Stromal cell of bone marrow (primary cell): ENCODE data around the gene BARX1.

ENCODE experiments used
- DNase-seq: peaks from one replicate; pipeline ENCODE4 v3.0.0-alpha.2; 2012; ENCODE audit warnings: low read depth

Gene BARX1

DNA sequence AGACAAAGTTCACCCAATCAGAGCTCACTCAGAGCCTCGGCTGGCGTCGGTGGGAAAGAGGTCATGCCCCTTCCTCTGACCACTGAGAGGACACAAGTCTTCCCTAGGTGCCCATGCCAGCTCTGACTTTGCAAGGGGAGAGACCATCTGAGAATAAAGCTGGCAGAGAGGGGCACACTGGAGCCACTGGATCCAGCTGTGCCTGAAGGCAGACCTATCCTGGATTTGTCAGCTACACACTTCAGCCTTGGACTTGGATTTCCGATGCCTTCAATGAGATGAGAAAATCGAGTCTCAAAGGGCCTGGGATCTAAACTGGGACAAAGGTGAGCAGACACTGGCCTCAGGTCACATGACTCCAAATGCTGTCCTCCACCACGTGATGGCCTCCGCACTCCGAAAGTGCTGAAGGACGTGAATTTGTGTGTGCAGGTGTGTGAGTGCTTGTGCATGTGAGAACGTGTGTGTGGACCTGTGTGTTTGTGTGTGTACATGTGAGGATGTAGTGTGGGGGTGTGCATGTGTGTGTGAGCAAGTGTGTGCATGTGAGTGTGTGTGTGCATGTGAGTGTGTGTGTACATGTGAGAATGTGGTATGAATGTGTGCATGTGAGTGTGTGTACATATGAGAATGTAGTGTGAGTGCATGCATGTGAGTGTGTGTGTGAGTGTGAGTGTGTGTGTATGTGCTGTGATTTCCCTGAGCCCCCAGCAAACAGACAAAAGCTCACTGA, 37.9 kb downstream of the BARX1 start:
- no peak for DNase-seq

DNA sequence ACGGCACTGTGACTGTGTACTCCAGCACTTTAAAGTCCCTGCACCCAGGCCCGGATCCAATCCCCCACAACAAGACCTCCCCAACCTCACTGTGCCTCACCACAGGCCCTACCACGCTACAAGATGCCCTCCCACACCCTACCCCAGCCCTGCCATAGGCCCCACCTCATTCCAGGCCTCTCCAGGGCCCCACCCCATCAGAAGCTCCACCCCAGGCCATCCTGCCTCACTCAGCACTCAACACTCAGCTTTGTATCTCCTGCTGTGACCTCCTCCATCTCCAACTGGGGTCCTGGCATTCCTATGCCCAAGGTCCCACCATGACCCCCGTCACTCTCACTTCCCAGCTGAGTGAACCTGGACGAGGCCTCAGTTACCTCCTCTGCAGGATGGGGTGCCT, 38.8 kb downstream of the BARX1 start:
- DNase-seq: no peak

DNA sequence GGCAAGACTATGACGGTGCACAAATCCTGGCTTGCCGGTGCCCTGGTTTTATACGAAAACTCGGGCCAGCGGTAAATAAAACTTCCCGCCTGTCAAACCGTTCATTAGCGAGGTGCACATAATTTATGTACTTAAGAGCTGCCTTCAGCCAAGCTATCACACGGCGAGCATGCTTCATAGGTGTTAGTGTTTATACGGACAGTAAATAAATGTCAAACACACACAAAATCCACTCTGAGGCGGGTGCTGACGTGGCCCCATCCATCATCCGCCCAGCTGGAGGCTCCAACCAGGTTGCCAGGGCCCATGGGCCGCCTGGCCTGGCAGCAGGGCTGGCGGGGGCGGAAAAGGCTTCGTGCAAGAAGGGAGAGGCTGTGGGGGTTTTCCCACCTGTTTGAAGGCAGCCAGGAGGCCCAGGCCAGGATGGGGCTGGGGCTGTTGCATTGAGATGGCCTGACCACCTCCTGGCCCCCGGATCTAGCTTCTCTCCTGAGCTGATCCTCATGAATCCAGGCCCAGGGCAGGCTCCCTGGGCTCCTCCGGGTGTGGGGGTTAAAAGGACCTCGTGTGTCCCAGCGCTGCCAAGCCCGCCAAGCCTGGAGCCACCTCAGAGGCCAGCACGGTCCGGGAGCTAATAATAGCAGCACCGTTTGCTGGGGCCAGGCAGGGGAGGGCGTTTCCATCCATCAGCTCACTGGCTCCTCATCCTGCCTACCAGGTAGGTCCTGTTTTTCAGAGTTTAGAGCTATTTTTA, 43.2 kb downstream of the BARX1 start:
- no peak for DNase-seq

DNA sequence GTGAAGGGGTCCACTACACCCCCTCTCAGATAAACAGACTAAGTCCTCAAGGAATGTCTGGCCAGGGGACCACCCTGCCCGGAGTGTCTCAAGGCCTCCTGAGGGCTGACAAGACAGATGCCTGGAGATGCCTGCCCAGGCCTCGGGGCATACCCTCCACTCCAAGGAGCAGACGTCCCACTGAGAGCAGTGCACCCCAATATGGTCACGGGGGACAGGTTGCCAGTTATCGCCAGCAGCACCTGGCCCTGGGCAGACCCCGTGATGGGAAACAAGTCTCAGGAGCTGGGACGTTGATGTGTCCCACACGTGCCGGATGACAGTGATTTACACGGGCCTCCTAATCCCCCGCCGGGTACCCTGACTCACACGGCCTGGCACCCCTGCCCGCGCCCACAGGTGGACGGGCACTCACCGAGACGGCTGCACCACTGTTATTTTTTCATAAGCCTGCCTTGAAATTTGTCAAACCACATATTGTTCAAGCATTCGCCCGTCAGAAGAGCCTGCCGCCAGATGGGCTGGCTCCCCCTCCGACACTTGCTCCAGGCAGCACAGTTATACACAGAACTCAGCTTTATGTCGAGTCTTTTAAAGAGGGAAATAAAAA, 43.9 kb downstream of the BARX1 start:
- DNase-seq: no peak

DNA sequence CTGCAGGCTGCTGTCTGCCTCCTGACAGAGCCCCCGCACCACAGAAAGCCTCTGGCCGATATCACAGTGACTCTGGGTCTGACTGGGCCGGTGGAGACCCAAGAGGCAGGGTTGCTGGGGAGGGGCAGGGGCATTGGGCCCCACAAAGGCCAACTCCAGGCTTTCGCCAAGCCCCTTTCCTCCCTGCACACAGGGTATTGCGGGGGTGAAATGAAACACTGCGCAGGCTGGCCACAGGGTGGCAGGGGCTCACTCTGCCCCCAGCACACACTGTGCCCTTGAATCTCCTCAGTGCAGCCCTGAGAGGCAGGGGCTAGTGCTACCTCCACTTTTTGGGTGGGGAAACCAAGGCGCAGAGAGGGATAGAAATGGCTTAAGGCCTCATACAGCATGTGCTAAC, 44.6 kb downstream of the BARX1 start:
- DNase-seq: no peak

DNA sequence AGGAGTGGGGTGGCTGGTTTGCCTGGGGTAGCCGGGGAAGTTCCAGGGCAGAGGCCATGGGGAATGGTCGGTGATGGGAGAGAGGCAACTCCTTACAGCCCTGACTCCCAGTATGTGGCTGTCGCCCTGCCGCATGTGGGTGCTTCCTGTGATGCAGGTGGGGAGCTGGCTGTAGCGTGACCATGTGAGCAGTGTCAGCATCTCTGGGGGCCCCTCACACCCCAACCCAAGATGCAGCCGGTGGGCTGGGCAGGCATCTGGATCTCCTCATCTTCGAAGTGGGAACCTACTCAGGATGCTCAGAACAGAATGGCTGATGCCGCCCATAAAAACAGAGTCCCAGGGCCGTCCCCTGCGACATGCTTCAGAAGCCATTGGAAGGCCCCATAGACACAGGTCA, 45.0 kb downstream of the BARX1 start:
- no peak for DNase-seq

DNA sequence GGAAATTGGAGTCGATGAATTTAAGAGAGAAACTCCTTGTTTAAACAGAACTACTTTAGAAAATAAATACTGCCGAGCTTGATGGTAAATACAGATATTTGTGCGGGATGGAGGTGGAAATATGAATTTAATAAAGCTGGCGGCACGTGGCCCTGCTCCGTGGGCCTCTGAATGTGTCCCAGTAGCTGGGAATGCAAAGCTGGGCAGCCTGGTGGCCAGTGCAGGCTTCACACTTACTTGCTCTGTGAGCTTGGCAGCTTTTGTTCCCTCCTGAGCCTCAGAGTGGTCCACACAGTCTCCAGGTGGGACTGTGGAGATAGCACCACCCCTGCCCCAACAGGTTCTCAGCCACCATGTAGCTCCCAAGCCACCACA, 45.9 kb downstream of the BARX1 start:
- no peak for DNase-seq

DNA sequence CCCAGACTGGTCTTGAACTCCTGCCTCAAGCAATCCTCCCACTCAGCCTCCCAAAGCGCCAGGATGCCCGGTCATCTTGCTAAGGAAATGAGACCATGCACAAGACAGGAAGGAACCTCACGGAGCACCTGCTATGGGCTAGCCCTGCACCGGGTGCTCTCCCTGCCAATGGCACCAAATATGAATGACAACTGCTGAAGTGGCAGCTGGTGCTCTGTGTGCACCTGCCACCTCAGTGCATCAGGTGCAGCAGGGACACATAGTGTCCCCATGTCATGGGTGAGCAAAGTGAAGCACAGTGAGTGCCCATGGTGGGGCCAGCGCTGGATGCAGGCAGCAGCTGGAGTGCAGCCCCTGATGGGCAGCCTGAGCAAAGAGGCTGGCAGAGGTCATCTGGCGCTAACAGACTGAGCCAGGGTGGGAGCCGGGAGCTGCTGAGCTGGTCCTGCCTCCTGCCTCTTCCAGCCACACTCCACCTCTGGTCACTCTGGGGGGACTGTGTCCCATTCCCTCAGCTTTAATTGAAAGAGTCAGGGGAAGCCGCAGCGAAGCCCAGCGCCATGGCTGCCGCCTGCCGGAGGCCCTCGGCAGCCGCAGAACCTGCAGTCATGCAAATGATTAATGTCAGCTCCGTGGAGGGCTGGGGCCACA, 46.4 kb downstream of the BARX1 start:
- DNase-seq: no peak

DNA sequence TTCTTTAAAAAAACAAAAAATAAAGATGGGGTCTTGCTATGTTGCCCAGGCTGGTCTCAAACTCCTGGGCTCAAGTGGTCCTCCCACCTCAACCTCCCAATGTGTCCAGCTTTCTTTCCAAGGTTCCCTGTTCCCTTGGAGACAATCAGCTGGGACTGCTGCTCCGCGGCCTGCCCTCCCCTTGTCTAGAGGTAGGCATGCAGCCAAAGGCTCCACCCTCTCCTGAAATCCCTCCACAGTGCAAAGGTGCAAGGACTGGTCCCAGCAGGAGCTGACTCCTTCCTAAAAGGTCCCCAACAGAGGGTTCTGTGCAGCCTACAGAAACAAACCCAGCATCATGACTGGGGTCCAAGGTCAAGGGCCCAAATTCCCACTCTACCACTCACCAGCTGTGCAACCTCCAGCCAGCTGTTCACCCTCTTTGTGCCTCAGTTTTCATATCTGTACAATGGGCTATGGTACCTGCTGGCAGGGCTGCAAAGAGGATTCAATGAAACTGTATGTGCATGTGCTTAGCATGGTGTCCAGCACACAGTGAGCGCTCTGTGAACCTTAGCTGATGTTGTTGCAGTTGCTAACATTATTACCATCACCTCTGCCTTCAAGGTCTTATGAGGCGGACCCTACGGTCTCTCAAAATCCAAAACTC, 47.5 kb downstream of the BARX1 start:
- no peak for DNase-seq

DNA sequence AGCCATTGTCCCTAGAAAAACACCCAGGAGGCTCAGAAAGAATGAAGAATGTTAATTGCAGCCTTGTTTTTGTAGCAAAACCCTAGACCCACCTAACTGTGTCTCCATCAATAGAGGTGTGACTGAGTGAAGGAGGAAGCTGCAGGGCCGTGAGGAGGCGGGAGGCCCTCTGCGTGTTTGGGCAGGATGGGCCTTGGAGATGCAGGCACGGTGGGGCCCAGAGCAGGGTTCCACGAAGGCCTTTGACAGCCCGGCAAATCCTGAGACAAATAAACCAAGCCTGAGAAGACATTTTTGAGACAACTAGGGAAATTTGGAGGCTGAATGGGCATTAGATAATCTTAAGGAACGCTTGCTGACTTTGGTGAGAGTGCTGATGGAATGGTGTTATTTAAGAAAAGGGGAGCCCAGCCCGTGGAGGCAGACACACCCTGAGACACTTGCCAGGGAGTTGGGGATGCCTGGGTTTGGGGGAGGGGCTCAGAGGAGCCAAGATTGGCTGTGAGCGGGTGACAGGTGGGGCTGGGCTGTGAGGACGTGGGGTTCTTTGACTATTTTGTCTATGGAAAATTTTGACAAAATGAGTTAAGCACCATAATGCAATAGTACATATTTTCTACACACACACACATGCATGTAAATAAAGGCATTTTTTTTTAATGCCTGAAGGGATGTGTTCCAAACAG, 48.8 kb downstream of the BARX1 start:
- no peak for DNase-seq

DNA sequence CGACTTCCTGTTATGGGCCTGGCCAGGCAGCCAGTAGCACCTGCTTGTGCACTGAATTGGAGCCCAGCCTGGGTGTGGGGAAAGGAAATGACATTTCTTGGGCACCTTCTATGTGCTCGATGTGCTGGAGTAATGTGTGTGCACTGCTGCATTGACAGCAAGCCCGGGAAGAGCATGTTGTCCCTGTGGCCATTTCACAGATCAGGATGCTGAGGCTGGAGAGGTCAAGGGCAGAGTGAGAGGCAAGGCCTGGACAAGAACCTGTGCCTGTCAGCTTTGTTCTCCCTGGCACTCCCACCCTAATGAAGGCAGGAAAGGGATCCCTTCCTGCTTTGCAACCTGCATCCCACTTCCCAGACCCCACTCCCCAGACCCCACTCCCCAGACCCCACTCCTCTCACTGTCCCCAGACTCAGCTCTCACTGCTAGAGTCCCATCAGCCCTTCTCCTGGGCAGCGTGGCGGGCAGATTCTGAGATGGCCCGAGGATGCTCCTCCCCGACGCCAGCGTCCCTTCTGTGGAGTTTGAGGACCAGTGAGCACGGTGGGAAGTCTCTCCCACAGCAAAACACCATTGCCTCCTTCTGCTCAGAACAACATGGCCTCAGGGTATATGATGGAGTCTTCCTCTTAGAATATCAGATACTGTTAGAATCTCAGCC, 49.6 kb downstream of the BARX1 start:
- no peak for DNase-seq

DNA sequence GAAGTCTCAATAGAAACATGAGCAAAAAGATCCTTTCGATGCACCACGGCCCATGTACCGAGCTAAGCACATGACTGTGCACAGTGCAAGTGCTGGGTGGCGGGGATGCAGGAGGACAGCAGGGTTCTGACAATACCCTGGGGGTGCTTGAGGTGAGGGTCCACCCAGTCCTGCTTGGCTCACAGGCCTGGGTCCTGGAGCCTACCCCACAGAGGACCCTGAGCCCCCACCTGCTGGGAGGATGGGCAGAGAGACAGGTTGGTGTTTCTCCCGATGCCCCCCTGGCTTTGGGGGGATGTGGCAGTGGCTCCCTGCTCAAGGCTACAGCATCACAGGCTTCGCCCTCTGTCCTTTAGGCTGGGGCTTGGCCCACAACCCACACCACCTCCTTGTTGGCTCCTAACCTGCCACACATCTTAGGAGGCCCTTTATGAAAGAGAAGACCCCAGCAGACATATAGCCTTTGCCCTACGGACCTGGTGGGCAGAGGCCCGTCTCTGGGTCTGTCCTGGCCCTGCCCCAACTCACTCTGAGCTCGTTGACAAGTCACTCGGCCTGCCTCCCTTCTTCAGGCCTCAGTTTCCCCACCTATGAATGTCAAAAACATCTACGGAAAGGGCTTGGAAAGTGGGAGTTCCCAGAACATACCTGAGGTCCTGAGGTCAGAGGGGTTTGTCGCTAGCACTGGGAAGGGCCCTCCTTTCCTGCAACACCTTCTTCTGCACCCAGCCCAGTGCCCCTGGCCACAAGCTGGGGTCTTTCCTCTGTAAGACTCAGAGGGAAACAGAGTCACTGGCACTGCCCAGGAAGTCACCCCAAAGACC, 50.3 kb downstream of the BARX1 start:
- no peak for DNase-seq

DNA sequence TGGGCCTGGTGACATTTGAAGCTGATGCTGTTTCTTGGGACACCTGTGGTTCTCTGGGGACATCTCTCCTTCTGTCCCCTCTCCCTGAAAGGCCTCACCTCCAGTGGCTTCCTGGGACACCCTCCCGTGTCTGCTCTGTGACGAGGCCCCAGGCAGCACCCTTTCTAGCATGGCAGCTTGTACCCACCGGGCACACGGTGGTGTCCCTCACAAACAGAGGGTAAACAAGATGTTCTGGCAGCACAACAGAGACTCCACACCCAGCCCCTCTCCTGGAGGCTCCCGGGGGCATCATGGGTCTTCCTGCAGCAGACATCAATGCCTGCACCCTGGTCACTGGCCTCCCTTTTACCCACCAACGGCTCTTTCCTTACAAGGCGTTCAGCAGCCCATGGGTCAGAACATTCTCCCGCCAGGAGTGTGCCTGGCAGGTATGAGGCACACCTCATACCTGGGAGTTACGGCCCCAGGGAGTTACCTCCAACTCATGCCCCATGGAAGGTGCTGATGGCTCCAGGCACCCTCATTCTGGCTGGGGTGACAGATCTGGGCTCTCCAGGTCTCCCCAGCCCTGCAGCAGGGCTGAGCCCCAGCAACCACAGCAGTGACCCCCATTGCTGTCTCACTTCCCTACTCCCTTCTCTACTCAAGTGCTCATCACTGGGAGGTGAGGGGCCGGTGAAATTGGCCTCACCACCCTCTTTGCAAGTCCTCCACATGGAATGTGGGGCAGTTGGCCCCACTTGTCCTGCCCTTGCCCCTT, 51.1 kb downstream of the BARX1 start:
- no peak for DNase-seq

DNA sequence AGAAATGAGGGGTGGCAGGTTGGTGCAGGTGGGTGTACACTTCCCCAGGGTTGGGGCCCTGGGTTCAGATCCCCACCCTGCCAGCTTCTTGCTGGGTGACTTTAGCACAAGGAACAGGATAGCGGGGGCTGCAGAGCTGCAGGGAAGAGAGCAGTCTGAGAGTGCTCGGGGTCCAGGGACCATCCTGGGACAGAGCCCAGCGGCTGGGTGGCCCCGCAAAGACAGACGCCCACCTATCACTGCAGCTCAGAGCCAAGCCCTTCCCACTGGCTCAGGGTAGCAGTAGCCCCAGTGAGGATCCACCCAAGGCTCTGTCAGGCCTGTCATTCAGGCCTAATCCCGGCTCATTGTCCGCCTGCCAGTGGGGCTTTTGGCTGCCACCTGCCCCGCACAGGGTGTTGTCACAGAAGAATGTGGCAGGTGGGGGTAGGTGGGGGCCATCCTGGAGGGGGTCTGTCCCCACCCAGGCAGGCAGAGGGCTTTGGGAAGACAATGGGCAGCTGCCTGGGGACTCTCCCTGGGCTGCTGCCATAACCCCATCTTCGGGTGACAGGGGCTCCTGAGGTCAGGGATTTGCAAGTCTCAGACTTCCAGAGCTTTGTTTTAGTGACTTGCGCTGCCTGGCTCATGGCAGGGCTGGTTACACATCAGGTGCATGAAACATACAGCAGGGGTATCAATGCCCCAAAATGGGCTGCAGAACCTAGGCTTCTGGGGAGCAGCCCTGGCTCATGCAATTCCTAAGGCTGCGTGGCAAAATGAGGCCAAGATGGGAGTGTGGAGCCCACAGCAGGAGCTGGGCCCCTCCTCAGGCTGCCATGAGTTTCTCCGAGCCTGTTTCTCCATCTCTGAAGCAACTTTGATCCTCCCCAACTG, 52.1 kb downstream of the BARX1 start:
- no peak for DNase-seq

DNA sequence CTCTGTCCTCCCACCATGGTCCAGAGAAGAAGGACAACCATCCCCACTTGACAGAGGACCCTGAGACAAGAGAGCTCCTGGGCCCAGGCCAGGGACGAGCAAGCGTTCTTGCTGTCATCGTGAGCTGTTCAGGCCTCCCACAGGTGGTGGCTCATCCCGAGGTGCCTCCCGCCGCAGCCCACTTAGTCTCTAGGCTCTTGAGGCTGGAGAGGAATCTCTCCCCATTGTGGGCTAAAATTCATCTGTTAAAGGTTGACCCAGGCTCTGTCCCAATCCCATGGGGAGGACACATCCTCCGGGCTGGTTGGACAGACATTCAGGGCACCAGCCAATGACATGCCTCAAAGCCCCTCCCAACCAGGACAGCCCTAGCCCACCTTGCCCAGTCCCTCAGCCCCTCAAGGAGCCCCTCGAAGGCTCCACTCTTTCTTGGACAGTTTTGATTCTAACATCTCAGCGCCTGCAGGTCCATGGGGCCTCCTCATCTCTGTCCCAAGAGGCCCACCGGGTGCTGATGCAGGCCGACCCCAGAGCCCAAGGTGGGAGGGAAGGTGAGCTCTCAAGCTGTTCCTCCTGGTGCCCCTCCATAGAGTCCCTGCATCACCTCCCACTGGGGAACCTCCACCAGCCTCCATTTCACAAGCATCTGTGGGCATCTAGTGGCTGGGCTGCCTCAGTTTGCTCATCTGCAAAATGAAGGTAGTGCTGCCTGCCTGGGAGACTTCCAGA, 52.9 kb downstream of the BARX1 start:
- DNase-seq: no peak
